ENCODE measurements around the gene IYD. TPM values are rescaled to one million over a fixed set of nuclear protein-coding genes. Genes with fewer than 3 reads are reported as not detected.
"Not testable (repeated sequence)": the region's sequence is repeated elsewhere in the genome, so short reads cannot be mapped to it uniquely, and the experiment has no call there.

IYD gene
- total RNA-seq, 2 experiments from 2014 or later, result not detected

- DNase-seq, result no peak
- Mint-ChIP-seq H3K4me1 (ENCODE audit: low read depth) (no peaks in the 10 kb centered on the region), H3K4me3 (no peak overlapping the region), H3K27me3 (peaks cover 6% of the 10 kb centered on the region), H3K27ac (no peak overlapping the region), H3K9me3 (no peaks in the 10 kb centered on the region), H3K36me3 (no peaks in the 10 kb centered on the region)
- ChIA-PET CTCF (no interaction called here), POLR2A (no interaction called here)
- intact Hi-C loops (cut with micrococcal nuclease), result no loop called here
Observed at GRCh38 chr6:150354754-150355571, 13.8 kb upstream of the IYD start.

GRCh38 chr6:150355932-150356331 is 12.9 kb upstream of the IYD start:
- Mint-ChIP-seq H3K27me3 (peaks cover 11% of the 10 kb centered on the region), H3K27ac (no peak overlapping the region), H3K4me3 (no peak overlapping the region), H3K36me3 (no peaks in the 10 kb centered on the region), H3K4me1 (ENCODE audit: low read depth) (no peaks in the 10 kb centered on the region), H3K9me3 (no peaks in the 10 kb centered on the region)
- intact Hi-C loops (cut with micrococcal nuclease), result no loop called here
- POLR2A ChIA-PET, result no interaction called here
- CTCF ChIA-PET, result no interaction called here
- DNase-seq, result no peak

- Mint-ChIP-seq H3K4me1 (ENCODE audit: low read depth) (no peaks in the 10 kb centered on the region), H3K27me3 (peaks cover 5% of the 10 kb centered on the region), H3K4me3 (no peak overlapping the region), H3K36me3 (no peaks in the 10 kb centered on the region), H3K9me3 (no peaks in the 10 kb centered on the region), H3K27ac (no peak overlapping the region)
- intact Hi-C loops (cut with micrococcal nuclease), result no loop called here
- DNase-seq, result no peak
- POLR2A ChIA-PET, result interaction anchor here (0.6 kb wide), 1 partner anchor 215 kb away, joined by 3 read pairs; no protein-coding TSS in a partner anchor
- CTCF ChIA-PET, result no interaction called here
Observed at GRCh38 chr6:150361876-150362275, 6.9 kb upstream of the IYD start.

- no peak overlapping the region for H3K4me3 Mint-ChIP-seq
- POLR2A ChIA-PET, result no interaction called here
- no peaks in the 10 kb centered on the region for H3K36me3 Mint-ChIP-seq
- H3K9me3 Mint-ChIP-seq, result no peaks in the 10 kb centered on the region
- no peaks in the 10 kb centered on the region for H3K4me1 Mint-ChIP-seq (ENCODE audit: low read depth)
- CTCF ChIA-PET, result interaction anchor here (0.9 kb wide), 1 partner anchor 32 kb away, joined by 3 read pairs; no protein-coding TSS in a partner anchor
- intact Hi-C loops (cut with micrococcal nuclease), result no loop called here
- DNase-seq, result no peak
- peaks cover 5% of the 10 kb centered on the region for H3K27me3 Mint-ChIP-seq
- H3K27ac Mint-ChIP-seq, result no peak overlapping the region
Observed at GRCh38 chr6:150363733-150364132, 5.1 kb upstream of the IYD start.

GRCh38 chr6:150366118-150366778 is 2.6 kb upstream of the IYD start:
- no peaks in the 10 kb centered on the region for H3K27me3 Mint-ChIP-seq
- no peaks in the 10 kb centered on the region for H3K9me3 Mint-ChIP-seq
- no peak overlapping the region for H3K4me3 Mint-ChIP-seq
- intact Hi-C loops (cut with micrococcal nuclease), result no loop called here
- CTCF ChIA-PET, result no interaction called here
- H3K27ac Mint-ChIP-seq, result no peak overlapping the region
- no peaks in the 10 kb centered on the region for H3K4me1 Mint-ChIP-seq (ENCODE audit: low read depth)
- POLR2A ChIA-PET, result no interaction called here
- DNase-seq, result no peak
- H3K36me3 Mint-ChIP-seq, result no peaks in the 10 kb centered on the region

- Mint-ChIP-seq H3K4me3 (no peak overlapping the region), H3K36me3 (no peaks in the 10 kb centered on the region), H3K27me3 (peaks cover 2% of the 10 kb centered on the region), H3K4me1 (ENCODE audit: low read depth) (no peaks in the 10 kb centered on the region), H3K27ac (no peak overlapping the region), H3K9me3 (no peaks in the 10 kb centered on the region)
- ChIA-PET POLR2A (interaction anchor here (0.6 kb wide), 1 partner anchor 710 kb away, joined by 3 read pairs; no protein-coding TSS in a partner anchor), CTCF (interaction anchor here (1.1 kb wide), 1 partner anchor 26 kb away, joined by 4 read pairs; no protein-coding TSS in a partner anchor)
- DNase-seq, result no peak
- intact Hi-C loops (cut with micrococcal nuclease), result no loop called here
Observed at GRCh38 chr6:150369408-150369807, 596 bp downstream of the IYD start.

GRCh38 chr6:150370112-150370511 is 1.3 kb downstream of the IYD start:
- H3K4me3 Mint-ChIP-seq, result no peak overlapping the region
- DNase-seq, result no peak
- ChIA-PET POLR2A (no interaction called here), CTCF (no interaction called here)
- H3K4me1 Mint-ChIP-seq (ENCODE audit: low read depth), result no peaks in the 10 kb centered on the region
- no peaks in the 10 kb centered on the region for H3K9me3 Mint-ChIP-seq
- H3K27ac Mint-ChIP-seq, result no peak overlapping the region
- H3K27me3 Mint-ChIP-seq, result peaks cover 6% of the 10 kb centered on the region
- no peaks in the 10 kb centered on the region for H3K36me3 Mint-ChIP-seq
- intact Hi-C loops (cut with micrococcal nuclease), result no loop called here

GRCh38 chr6:150371356-150371755 is 2.5 kb downstream of the IYD start:
- CTCF ChIA-PET, result interaction anchor here (2.8 kb wide), 1 partner anchor 24 kb away, joined by 10 read pairs; no protein-coding TSS in a partner anchor
- H3K9me3 Mint-ChIP-seq, result no peaks in the 10 kb centered on the region
- intact Hi-C loops (cut with micrococcal nuclease), result no loop called here

GRCh38 chr6:150372051-150372450 is 3.2 kb downstream of the IYD start:
- intact Hi-C loops (cut with micrococcal nuclease), result no loop called here
- POLR2A ChIA-PET, result no interaction called here
- Mint-ChIP-seq H3K9me3 (no peaks in the 10 kb centered on the region), H3K4me3 (no peak overlapping the region), H3K27ac (no peak overlapping the region), H3K27me3 (peaks cover 12% of the 10 kb centered on the region), H3K36me3 (no peaks in the 10 kb centered on the region), H3K4me1 (ENCODE audit: low read depth) (no peaks in the 10 kb centered on the region)
- CTCF ChIA-PET, result interaction anchor here (2.8 kb wide), 1 partner anchor 23 kb away, joined by 10 read pairs; no protein-coding TSS in a partner anchor
- DNase-seq, result no peak

More at GRCh38 chr6:150371356-150371755, 2.5 kb downstream of the IYD start:
- H3K27ac Mint-ChIP-seq, result no peak overlapping the region
- H3K36me3 Mint-ChIP-seq, result no peaks in the 10 kb centered on the region
- no peak for DNase-seq
- H3K4me3 Mint-ChIP-seq, result no peak overlapping the region
- H3K27me3 Mint-ChIP-seq, result peaks cover 12% of the 10 kb centered on the region
- POLR2A ChIA-PET, result no interaction called here
- H3K4me1 Mint-ChIP-seq (ENCODE audit: low read depth), result no peaks in the 10 kb centered on the region

GRCh38 chr6:150373260-150373701 is 4.5 kb downstream of the IYD start:
- ChIA-PET POLR2A (no interaction called here), CTCF (interaction anchor here (0.6 to 2.8 kb wide), 5 partner anchors 22 to 519 kb away, joined by 3 to 10 read pairs (median 4); no protein-coding TSS in a partner anchor)
- Mint-ChIP-seq H3K4me1 (ENCODE audit: low read depth) (no peaks in the 10 kb centered on the region), H3K36me3 (no peaks in the 10 kb centered on the region), H3K9me3 (no peaks in the 10 kb centered on the region), H3K27me3 (peaks cover 12% of the 10 kb centered on the region), H3K4me3 (no peak overlapping the region), H3K27ac (no peak overlapping the region)
- peak; percentile 12 for DNase-seq
- intact Hi-C loops (cut with micrococcal nuclease), result no loop called here

- H3K36me3 Mint-ChIP-seq; POLR2A ChIA-PET; H3K4me3 Mint-ChIP-seq; intact Hi-C loops (cut with micrococcal nuclease); DNase-seq; H3K4me1 Mint-ChIP-seq (ENCODE audit: low read depth); H3K9me3 Mint-ChIP-seq; H3K27ac Mint-ChIP-seq: not testable (repeated sequence)
- H3K27me3 Mint-ChIP-seq, result peaks cover 17% of the 10 kb centered on the region
- CTCF ChIA-PET, result interaction anchor here (1.2 kb wide), 2 partner anchors 45 to 444 kb away, joined by 3 to 4 read pairs; no protein-coding TSS in a partner anchor
Observed at GRCh38 chr6:150374346-150374745, 5.5 kb downstream of the IYD start.

- CTCF ChIA-PET, result no interaction called here
- DNase-seq, result no peak
- Mint-ChIP-seq H3K27me3 (peaks cover 23% of the 10 kb centered on the region), H3K9me3 (no peaks in the 10 kb centered on the region), H3K27ac (no peak overlapping the region), H3K4me3 (no peak overlapping the region), H3K36me3 (no peaks in the 10 kb centered on the region), H3K4me1 (ENCODE audit: low read depth) (no peaks in the 10 kb centered on the region)
- intact Hi-C loops (cut with micrococcal nuclease), result no loop called here
- POLR2A ChIA-PET, result no interaction called here
Observed at GRCh38 chr6:150377211-150377781, 8.5 kb downstream of the IYD start.

Data from activated CD4-positive, alpha-beta memory T cell treated with anti-CD3 and anti-CD28 coated beads for 36 hours (primary cell).